ENCODE data around the gene LRRC4C.
"Not testable (repeated sequence)": the region's sequence is repeated elsewhere in the genome, so short reads cannot be mapped to it uniquely, and the experiment has no call there.

Gene LRRC4C

DNA sequence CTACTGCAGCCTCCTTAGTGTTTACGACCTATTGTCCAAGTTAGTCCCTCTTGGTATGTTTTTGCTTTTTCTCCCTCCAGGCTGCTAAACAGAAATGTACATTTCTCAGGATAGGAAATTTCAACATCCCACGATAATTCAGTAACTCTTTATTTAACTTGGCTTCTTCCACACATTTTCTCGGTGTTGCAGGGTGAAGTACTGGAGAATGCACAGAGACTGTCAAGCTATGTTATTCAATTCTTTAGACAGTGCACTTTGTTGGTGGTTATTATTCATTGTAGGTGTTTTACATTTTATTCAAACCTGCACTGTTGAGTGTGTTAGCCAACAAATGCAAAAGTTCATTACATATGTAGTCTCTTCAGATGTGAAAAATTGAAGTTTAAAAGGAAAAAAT is 839.8 kb downstream of the LRRC4C start:
- DNase-seq: no peak

- no peak for DNase-seq
These were observed 852.7 kb downstream of the LRRC4C start for GRCh38 chr11:40606800-40607199.

DNA sequence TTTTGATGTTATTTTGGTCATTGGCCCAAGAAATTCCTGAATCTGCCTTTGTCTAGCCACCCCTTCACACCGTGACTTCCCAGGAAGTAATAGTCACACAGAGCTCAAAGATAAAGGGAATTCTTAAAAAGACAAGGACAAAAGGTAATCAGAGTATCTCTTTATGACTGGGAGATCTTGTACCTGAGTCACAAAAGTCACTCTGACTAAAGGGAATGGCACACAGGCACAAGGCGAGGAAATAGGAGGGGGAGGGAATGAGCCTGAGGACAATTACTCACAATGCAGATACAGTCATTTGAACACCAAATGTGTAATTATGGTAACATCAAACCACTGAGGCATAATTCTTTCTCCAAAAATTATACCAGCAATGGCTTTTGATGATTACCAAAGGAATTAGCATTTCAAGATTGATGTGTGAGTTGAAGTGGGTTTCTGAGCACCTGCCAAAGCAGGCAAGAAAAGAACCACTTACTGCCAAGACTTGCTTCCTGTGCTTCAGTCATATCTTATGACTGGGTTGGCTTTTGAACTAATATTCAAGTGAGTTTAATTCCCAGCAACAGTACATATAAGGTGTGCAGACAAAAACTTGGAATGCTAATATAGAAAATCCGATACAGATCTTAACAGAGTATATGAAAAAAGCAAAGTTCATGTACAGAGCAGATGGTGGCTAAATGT is 856.4 kb downstream of the LRRC4C start:
- DNase-seq: no peak

- no peak for DNase-seq
These were observed 861.8 kb downstream of the LRRC4C start for GRCh38 chr11:40597546-40598113.

DNA sequence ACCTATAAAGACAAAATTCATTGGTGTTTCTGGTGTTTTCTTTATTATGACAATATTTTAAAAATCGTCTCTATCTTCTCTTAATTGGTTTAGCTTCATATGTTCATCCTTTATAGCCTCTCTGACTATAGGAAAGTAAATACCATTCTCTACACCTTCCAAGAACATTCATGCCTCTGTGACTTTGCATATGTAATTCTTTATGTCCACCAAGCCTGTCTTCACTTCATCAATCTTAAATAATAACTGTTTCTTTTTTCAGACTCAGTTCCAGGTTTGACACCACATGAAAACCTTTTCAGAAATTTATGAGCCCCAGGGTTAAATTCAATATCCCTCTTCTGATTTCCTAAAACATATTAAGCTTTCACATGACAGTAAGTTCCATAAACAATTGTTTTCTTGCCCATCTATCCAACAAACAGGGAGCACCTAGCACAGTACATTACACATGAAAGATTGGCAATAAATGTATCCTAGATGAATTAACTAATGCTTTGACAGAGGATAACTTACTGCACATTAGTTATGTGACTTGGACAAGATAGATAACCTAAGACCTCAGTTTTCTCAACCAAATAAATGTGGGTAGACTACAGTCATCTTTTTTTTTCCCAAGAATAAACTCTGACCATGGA is 886.1 kb downstream of the LRRC4C start:
- DNase-seq: no peak

DNA sequence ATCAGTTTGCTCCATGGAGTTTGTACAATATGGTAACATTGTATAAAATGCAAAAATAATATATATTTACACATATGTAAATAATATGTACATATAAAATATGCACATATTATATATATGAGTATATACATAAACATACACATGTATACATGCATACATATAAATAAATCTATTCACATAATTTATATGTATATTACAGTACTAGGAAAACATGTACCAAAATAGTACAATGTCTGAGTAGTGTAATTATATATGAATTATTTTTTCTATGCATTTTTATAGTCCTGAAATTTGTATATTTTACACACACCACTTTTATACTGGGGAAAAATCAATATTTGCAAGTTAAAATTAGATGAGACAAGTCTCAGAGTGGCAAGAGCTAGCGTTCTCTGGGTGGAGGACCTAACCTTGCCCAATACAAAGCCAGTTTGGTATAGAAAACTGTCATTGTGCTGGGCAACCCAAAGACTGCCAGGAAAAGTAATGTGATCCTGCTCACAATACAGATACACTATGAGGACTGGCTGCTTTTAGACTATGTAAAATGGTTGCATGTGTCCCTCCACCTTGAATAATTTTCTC is 889.4 kb downstream of the LRRC4C start:
- no peak for DNase-seq

GRCh38 chr11:40567392-40567791 is 892.1 kb downstream of the LRRC4C start:
- no peak for DNase-seq

GRCh38 chr11:40544162-40544561 is 915.3 kb downstream of the LRRC4C start:
- no peak for DNase-seq

- no peak for DNase-seq
These were observed 916.6 kb downstream of the LRRC4C start for GRCh38 chr11:40542821-40543220.

- no peak for DNase-seq
These were observed 921.7 kb downstream of the LRRC4C start for GRCh38 chr11:40537734-40538133.

GRCh38 chr11:40522080-40522479 is 937.4 kb downstream of the LRRC4C start:
- DNase-seq: not testable (repeated sequence)

GRCh38 chr11:40517122-40517521 is 942.3 kb downstream of the LRRC4C start:
- DNase-seq: no peak

GRCh38 chr11:40514124-40514523 is 945.3 kb downstream of the LRRC4C start:
- DNase-seq: no peak

DNA sequence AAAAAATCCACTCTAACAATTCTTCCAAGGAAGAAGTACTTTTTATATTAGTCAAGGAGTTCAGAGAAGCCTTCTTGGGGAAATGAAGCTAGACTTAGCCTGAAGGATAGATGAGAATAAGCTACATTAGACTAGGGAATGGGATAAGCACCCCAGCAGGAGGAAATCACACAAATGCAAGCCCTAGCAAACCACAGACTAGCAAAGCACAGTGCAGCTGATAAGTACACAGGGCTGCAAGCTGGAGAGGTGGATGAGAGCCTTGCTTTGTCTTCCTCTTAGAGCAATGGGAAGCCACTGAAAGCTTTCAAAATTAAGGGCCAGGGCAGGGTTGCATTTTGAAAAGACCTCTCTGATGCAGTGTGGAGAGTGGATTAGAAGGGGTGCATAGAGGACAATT is 946.2 kb downstream of the LRRC4C start:
- DNase-seq: no peak

- no peak for DNase-seq
These were observed 951.1 kb downstream of the LRRC4C start for GRCh38 chr11:40508303-40508702.

GRCh38 chr11:40506226-40506625 is 953.2 kb downstream of the LRRC4C start:
- DNase-seq: no peak

DNA sequence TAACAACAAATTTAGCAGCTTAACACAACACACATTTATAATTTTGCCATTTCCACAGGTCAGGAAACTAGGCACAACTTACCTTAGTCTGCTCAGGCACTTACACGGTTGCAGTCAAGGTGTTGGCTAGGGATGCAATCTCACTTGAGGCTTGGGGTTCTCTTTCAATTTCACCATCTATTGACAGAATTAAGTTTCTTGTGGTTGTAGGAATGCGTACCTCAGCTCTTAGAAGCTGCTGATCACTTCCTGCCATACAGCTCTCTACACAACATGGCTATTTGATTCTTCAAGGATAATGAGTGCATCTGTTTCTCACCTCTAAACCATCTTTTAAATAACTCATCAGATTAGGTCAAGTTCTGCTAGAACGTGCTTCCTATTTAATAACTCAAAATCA is 968.1 kb downstream of the LRRC4C start:
- no peak for DNase-seq

- no peak for DNase-seq
These were observed 991.7 kb downstream of the LRRC4C start for GRCh38 chr11:40467771-40468170.

DNA sequence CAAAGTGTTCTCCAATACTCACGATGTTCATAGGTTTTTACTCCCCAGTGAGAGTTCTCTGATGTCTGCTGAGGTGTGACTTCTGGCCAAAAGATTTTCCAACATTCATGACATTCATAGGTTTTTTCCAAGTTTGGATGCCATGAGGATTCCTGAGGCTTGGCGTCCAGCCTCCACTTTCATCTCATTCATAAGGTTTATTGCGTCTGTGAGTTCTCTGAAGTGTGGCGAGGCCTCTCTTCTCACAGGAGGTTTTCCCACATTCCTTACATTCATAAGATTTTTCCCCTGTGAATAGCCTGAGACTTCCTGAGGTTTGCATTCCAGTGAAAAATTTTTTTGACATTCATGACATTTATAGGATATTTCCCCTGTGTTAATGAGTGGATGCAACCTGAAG is 1014.1 kb downstream of the LRRC4C start:
- DNase-seq: no peak

- no peak for DNase-seq
These were observed 1015.3 kb downstream of the LRRC4C start for GRCh38 chr11:40444151-40444550.

DNA sequence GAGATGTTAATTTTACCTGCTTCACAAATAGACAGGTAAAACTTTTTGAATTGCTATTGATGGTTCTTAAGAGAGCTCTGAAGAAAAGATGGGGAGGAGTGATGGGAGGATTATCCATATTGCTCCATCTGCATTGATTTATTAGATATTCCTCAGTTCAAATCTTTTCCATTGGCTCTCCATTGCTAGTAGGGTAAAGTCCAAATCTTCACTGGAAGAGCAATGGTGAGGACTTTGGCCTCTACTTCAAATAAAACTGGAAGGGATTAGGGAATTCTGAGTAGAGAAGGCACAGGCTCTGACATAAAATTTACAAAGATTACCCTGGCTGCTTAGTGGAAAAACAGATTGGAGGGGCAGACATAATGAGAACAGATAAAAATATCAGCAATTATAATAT is 1024.1 kb downstream of the LRRC4C start:
- no peak for DNase-seq

- no peak for DNase-seq
These were observed 1024.5 kb downstream of the LRRC4C start for GRCh38 chr11:40434926-40435325.

- DNase-seq: no peak
These were observed 1027.1 kb downstream of the LRRC4C start for GRCh38 chr11:40432358-40432757.

DNA sequence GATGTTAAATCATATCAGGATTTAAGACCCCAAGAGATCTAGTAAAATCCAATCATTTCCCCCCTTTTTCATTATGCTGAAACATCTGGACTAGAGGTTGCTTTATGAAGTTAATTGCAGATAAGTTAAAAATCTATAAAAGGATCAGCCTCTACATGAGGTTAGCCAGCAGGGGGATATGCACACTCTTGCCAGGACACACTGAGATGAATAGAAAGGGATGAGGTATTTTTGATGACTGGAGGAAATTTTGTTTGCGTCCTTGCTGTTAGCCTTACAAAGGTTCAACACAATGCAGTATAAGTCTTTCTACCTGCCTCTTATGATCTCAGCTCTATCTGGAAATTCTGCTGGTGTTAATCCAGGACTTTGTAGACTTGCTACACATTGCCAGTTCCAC is 1034.3 kb downstream of the LRRC4C start:
- no peak for DNase-seq
